KOPT-K1 (cell line): ENCODE results near the gene NONO.
"Not testable (repeated sequence)": the region's sequence is repeated elsewhere in the genome, so short reads cannot be mapped to it uniquely, and the experiment has no call there.

Experiments
- H3K27ac ChIP-seq: fragments of 200-600 bp; sonication (generic); 2 replicates; pipeline ENCODE4 v1.5.1; 2016; ENCODE audit warnings: antibody characterized with exemption, mild to moderate bottlenecking, low read depth, low read length; ENCODE audit not compliant: poor library complexity, severe bottlenecking
- H3K36me3 ChIP-seq: fragments of 200-600 bp; sonication (generic); 2 replicates; pipeline ENCODE4 v1.5.1; 2017; ENCODE audit warnings: antibody characterized with exemption, mild to moderate bottlenecking, low read length, moderate library complexity; ENCODE audit not compliant: insufficient read depth
- H3K9me3 ChIP-seq: fragments of 200-600 bp; sonication (generic); 2 replicates; pipeline ENCODE4 v1.5.1; 2017; ENCODE audit warnings: antibody characterized with exemption, low read length, mild to moderate bottlenecking; ENCODE audit not compliant: insufficient read depth, poor library complexity, severe bottlenecking

Gene NONO

GRCh38 chrX:71302461-71303213 is 19.2 kb downstream of the NONO start:
- no peak overlapping the region for H3K27ac ChIP-seq
- H3K9me3 ChIP-seq: no peaks in the 10 kb centered on the region
- peaks cover 78% of the 10 kb centered on the region for H3K36me3 ChIP-seq

- no peak overlapping the region for H3K27ac ChIP-seq
- H3K36me3 ChIP-seq: peaks cover 59% of the 10 kb centered on the region
Observed at GRCh38 chrX:71304561-71304960, 21.1 kb downstream of the NONO start.

GRCh38 chrX:71315917-71316316 is 32.5 kb downstream of the NONO start:
- H3K36me3 ChIP-seq: peaks cover 10% of the 10 kb centered on the region
- no peak overlapping the region for H3K27ac ChIP-seq
- H3K9me3 ChIP-seq: no peaks in the 10 kb centered on the region

More at GRCh38 chrX:71304561-71304960, 21.1 kb downstream of the NONO start:
- H3K9me3 ChIP-seq: no peaks in the 10 kb centered on the region

- H3K27ac ChIP-seq, H3K36me3 ChIP-seq, H3K9me3 ChIP-seq: not testable (repeated sequence)
Observed at GRCh38 chrX:71316959-71317358, 33.5 kb downstream of the NONO start.

- no peak overlapping the region for H3K27ac ChIP-seq
- H3K9me3 ChIP-seq: no peaks in the 10 kb centered on the region
- peaks cover 12% of the 10 kb centered on the region; the same call in 1 of the 2 replicates for H3K36me3 ChIP-seq
Observed at GRCh38 chrX:71320126-71320525, 36.7 kb downstream of the NONO start.

GRCh38 chrX:71321731-71322130 is 38.3 kb downstream of the NONO start:
- Histone ChIP-seq H3K9me3 (peaks cover 5% of the 10 kb centered on the region), H3K36me3 (peaks cover 12% of the 10 kb centered on the region; the same call in 1 of the 2 replicates), H3K27ac (no peak overlapping the region)

- peaks cover 12% of the 10 kb centered on the region; the same call in 1 of the 2 replicates for H3K36me3 ChIP-seq
- H3K27ac ChIP-seq, H3K9me3 ChIP-seq: not testable (repeated sequence)
Observed at GRCh38 chrX:71324452-71324851, 41.0 kb downstream of the NONO start.

GRCh38 chrX:71326394-71326793 is 43.0 kb downstream of the NONO start:
- H3K27ac ChIP-seq: no peak overlapping the region
- H3K9me3 ChIP-seq: peaks cover 5% of the 10 kb centered on the region
- H3K36me3 ChIP-seq: peaks cover 7% of the 10 kb centered on the region; the same call in 1 of the 2 replicates

- H3K36me3 ChIP-seq, H3K27ac ChIP-seq, H3K9me3 ChIP-seq: not testable (repeated sequence)
Observed at GRCh38 chrX:71349151-71349665, 65.8 kb downstream of the NONO start.

- H3K27ac ChIP-seq: not testable (repeated sequence)
Observed at GRCh38 chrX:71349867-71350266, 66.4 kb downstream of the NONO start.

More at GRCh38 chrX:71349867-71350266, 66.4 kb downstream of the NONO start:
- H3K36me3 ChIP-seq, H3K9me3 ChIP-seq: not testable (repeated sequence)
